Right lobe of liver (tissue), 6 donors: Measurements from ENCODE around the gene DIDO1. TPM values are rescaled to one million over a fixed set of nuclear protein-coding genes. Genes with fewer than 3 reads are reported as not detected.
"Not testable (repeated sequence)": the region's sequence is repeated elsewhere in the genome, so short reads cannot be mapped to it uniquely, and the experiment has no call there.

Experiments used
- ATAC-seq, 4 donors: fragments of 200-7000 bp; cut with Tn5 transposase; one replicate each; pipeline ENCODE4 v1.9.1; 2020; ENCODE audit warnings: mild to moderate bottlenecking in 4 of 4, moderate library complexity in 4 of 4
- DNase-seq, 3 donors: peaks; one replicate each; pipeline ENCODE4 v3.0.0-alpha.2; 2020
- H3K27ac ChIP-seq, 3 donors: fragments of 200-600 bp; one replicate each; pipeline ENCODE4 v1.8.0; 2022
- H3K27me3 ChIP-seq, 2 donors: fragments of 200-600 bp; one replicate each; pipeline ENCODE4 v1.8.0; 2022
- H3K36me3 ChIP-seq, 4 donors: fragments of 200-600 bp; sonication (generic) in 1 of 4; one replicate each; pipeline versions ENCODE4 v1.5.1 to v1.8.0; 2017 to 2022; ENCODE audit warnings: control low read depth in 1 of 4
- H3K4me1 ChIP-seq, 4 donors: fragments of 200-600 bp; sonication (generic) in 1 of 4; one replicate each; pipeline versions ENCODE4 v1.5.1 to v1.8.0; 2017 to 2022; ENCODE audit warnings: control low read depth in 1 of 4
- H3K4me3 ChIP-seq, 3 donors: fragments of 200-600 bp; one replicate each; pipeline ENCODE4 v1.8.0; 2022
- H3K9me3 ChIP-seq, 4 donors: fragments of 200-600 bp; sonication (generic) in 1 of 4; one replicate each; pipeline versions ENCODE4 v1.5.1 to v1.8.0; 2017 to 2022; ENCODE audit warnings: control low read depth in 1 of 4
- POLR2A ChIP-seq: fragments of 450-650 bp; IDR thresholded peaks from one replicate; pipeline ENCODE4 v1.6.1; 2017; ENCODE audit warnings: antibody characterized with exemption, mild to moderate bottlenecking
- WGBS: methylation state at CpG from one replicate; pipeline ENCODE4 v1.1.6; 2018; ENCODE audit warnings: low coverage, low lambda C conversion rate; ENCODE audit not compliant: insufficient coverage; ENCODE audit errors: missing lambda C conversion rate; 5-methylcytosine and 5-hydroxymethylcytosine counted together
- intact Hi-C, 2 donors: fragments of 100-400 bp; cut with DNase I; formaldehyde crosslinking; loops; one replicate each; pipeline versions ENCODE4 v1.11.2 to v1.14.1; 2022
- total RNA-seq, 6 experiments: library from RNA; depleted of rRNA in 2 of 6; stranded (reverse); fragments of >200 nt in 2 of 6; fragmentation: NEBNext Ultra II Directional in 3 of 6; extraction: Animal tissue kit (Norgen Biotek cat#: 25700) in 3 of 6; gene quantifications; one replicate each; pipeline versions ENCODE4 v1.1.0 to v1.2.4, GENCODE V29; 2016 to 2023
- TF ChIP-seq, protein P1 (sequence below), 4 donors: fragments of 200-600 bp in 3 of 4; fragments of 450-650 bp in 1 of 4; IDR thresholded peaks; one replicate each; pipeline versions ENCODE4 v1.5.1 to v1.8.0; 2016 to 2022; ENCODE audit warnings: antibody characterized with exemption in 4 of 4, mild to moderate bottlenecking in 2 of 4
- donor health status: DM: no; HTN: yes; CAD: no.
- donor health status: DM: no; HTN: no; CAD: no.
- donor health status: DM: no; HTN: no; CAD: no.
- donor health status: DM: no; HTN: yes; CAD: no.
- donor health status: DM: no; HTN: yes; CAD: no.

The DIDO1 gene
- total RNA-seq, 6 experiments from 2014 or later = 18.3 to 28.1 (median 21.1) TPM

DNA sequence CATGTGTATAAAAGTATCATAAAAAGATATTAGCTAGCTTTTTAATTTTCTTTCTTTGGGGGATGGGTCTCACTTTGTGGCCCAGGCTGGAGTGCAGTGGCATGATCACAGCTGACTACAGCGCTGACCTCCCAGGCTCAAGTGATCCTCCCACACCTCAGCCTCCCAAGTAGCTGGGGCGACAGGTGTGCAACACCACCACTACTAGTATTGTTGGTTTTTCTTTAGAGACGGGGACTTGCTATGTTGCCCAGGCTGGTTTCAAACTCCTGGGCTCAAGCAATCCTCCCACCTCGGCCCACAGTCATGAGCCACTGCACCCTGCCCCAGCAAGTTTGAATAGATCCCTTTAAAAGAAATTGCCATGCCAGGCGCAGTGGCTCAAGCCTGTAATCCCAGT, 71.2 kb downstream of the DIDO1 start:
- TF ChIP-seq, protein P1, sequence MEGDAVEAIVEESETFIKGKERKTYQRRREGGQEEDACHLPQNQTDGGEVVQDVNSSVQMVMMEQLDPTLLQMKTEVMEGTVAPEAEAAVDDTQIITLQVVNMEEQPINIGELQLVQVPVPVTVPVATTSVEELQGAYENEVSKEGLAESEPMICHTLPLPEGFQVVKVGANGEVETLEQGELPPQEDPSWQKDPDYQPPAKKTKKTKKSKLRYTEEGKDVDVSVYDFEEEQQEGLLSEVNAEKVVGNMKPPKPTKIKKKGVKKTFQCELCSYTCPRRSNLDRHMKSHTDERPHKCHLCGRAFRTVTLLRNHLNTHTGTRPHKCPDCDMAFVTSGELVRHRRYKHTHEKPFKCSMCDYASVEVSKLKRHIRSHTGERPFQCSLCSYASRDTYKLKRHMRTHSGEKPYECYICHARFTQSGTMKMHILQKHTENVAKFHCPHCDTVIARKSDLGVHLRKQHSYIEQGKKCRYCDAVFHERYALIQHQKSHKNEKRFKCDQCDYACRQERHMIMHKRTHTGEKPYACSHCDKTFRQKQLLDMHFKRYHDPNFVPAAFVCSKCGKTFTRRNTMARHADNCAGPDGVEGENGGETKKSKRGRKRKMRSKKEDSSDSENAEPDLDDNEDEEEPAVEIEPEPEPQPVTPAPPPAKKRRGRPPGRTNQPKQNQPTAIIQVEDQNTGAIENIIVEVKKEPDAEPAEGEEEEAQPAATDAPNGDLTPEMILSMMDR (IDR thresholded peaks at IDR 0.05) = no peak
- no peak for TF ChIP-seq POLR2A
- ATAC-seq = no peak
- H3K27ac ChIP-seq = no peak overlapping the region
- WGBS = no CpG with 5 or more reads among the region's 5 CpGs
- peaks cover 0 to 5% (median 0%) of the 10 kb centered on the region in 4 donors for H3K36me3 ChIP-seq
- intact Hi-C loops = no loop called here
- H3K4me3 ChIP-seq = no peak overlapping the region
- DNase-seq = no peak
- H3K27me3 ChIP-seq = no peaks in the 10 kb centered on the region
- H3K4me1 ChIP-seq = peaks cover 0 to 4% (median under 1%) of the 10 kb centered on the region in 4 donors
- H3K9me3 ChIP-seq = no peaks in the 10 kb centered on the region

DNA sequence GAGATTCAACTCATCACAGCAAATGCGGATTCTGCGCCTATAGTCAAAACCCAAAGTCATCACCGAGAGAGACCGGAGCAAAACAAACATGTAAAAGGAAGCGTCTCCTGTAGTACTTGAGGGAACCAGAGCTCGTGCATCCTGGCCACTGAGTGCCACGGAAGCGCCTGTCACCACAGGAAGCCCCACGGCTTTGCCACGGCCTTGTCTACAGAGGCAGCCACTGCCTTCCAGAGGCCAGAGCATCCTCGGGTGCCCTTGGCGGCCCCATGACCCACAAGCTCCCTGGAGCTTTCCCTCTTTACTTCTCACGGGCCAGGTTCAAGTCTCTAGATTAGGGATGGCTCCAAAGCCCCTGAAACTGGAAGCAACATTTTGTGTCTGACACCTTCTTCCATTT, 72.2 kb downstream of the DIDO1 start:
- ATAC-seq = no peak
- intact Hi-C loops = no loop called here
- H3K27me3 ChIP-seq = no peaks in the 10 kb centered on the region
- H3K4me3 ChIP-seq = no peak overlapping the region
- WGBS = 99% methylated on average over 8 of the region's 13 CpGs
- no peaks in the 10 kb centered on the region for H3K9me3 ChIP-seq
- DNase-seq = no peak
- no peak overlapping the region for H3K27ac ChIP-seq
- H3K36me3 ChIP-seq = peaks cover 0 to 5% (median 0%) of the 10 kb centered on the region in 4 donors
- TF ChIP-seq, protein P1 (IDR thresholded peaks at IDR 0.05) = no peak
- H3K4me1 ChIP-seq = no peaks in the 10 kb centered on the region

DNA sequence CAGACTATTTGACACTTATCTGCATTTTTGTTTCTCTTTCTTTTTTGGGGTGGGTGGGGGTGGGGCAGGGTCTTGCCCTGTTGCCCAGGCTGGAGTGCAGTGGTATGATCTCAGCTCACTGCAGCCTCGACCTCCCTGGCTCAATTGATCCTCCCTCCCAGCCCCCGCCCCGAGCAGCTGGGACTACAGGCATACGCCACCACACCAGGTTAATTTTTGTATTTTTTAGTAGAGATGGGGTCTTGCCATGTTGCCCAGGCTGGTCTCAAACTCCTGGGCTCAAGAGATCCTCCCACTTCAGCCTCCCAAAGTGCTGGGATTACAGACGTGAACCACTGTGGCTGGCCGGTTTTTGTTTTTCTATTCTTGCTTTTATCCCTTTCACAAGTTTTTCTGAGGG, 73.0 kb downstream of the DIDO1 start:
- H3K4me3 ChIP-seq, H3K36me3 ChIP-seq, H3K27me3 ChIP-seq, intact Hi-C loops, H3K9me3 ChIP-seq, DNase-seq, H3K27ac ChIP-seq, H3K4me1 ChIP-seq, ATAC-seq: not testable (repeated sequence)
- WGBS = 87% methylated on average over 5 of the region's 6 CpGs

DNA sequence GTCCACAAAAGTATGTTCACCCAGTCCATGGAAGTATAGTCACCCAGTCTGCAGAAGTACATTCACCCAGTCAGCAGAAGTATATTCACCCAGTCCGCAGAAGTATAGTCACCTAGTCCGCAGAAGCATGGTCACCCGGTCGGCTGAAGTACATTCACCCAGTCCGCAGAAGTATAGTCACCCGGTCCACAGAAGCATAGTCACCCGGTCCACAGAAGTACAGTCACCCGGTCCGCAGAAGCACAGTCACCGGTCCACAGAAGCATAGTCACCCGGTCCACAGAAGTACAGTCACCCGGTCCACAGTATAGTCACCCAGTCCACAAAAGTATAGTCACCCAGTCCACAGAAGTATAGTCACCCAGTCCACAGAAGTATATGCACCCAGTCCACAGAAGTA, 73.5 kb downstream of the DIDO1 start:
- no peak for ATAC-seq
- Histone ChIP-seq H3K36me3 (peaks cover 0 to 5% (median 0%) of the 10 kb centered on the region in 4 donors), H3K4me1 (no peaks in the 10 kb centered on the region), H3K27me3 (no peaks in the 10 kb centered on the region), H3K27ac (no peak overlapping the region), H3K4me3 (no peak overlapping the region), H3K9me3 (no peaks in the 10 kb centered on the region)
- DNase-seq = no peak
- WGBS = 86% methylated on average over 4 of the region's 12 CpGs
- intact Hi-C loops = no loop called here
- no peak for TF ChIP-seq POLR2A
- TF ChIP-seq, protein P1 (IDR thresholded peaks at IDR 0.05) = no peak

DNA sequence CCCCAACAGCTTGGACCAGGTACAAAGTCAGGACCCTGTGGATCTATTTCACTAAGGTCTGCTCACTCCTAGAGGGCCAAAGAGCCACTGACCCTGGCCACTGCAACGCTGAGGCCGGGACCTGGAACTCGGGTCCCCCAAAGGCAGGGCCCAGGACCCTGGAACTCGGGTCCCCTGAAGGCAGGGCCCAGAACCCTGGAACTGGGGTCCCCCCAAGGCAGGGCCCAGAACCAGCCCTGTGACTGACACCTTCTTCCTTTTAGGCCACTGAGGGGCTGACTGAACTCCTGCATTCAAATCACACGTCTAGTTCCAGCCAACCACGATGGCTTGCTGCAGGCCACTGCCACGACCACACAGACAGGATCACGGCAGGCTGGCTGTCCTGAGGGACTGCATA, 74.1 kb downstream of the DIDO1 start:
- no peak for TF ChIP-seq POLR2A
- TF ChIP-seq, protein P1 (IDR thresholded peaks at IDR 0.05) = no peak
- no peak overlapping the region for H3K4me3 ChIP-seq

More for the DNA sequence above, 74.1 kb downstream of the DIDO1 start:
- H3K4me1 ChIP-seq = no peaks in the 10 kb centered on the region
- peaks cover 0 to 3% (median 0%) of the 10 kb centered on the region in 4 donors for H3K36me3 ChIP-seq
- H3K27me3 ChIP-seq = no peaks in the 10 kb centered on the region
- intact Hi-C loops = no loop called here
- ATAC-seq (peak in 1 of 4 donors; percentile 18), DNase-seq (no peak)
- WGBS = no CpG with 5 or more reads among the region's 8 CpGs
- no peaks in the 10 kb centered on the region for H3K9me3 ChIP-seq
- no peak overlapping the region for H3K27ac ChIP-seq
